Uterus (tissue), 4 donors: Measurements from ENCODE around the gene RPS10. TPM values are rescaled to one million over a fixed set of nuclear protein-coding genes. Genes with fewer than 3 reads are reported as not detected.
A peak's percentile ranks its signal among the peaks of the same experiment; 100 is the strongest.

ENCODE experiments used
- DNase-seq, 2 donors: peaks; one replicate each; pipeline ENCODE4 v3.0.0-alpha.2; 2019 to 2020
- H3K27ac ChIP-seq, 2 donors: fragments of 200-600 bp; sonication (generic); 1 replicate in 1 of 2; 2 replicates in 1 of 2; pipeline ENCODE4 v1.5.1; 2016 to 2018
- H3K27me3 ChIP-seq, 2 donors: fragments of 200-600 bp; sonication (generic); one replicate each; pipeline ENCODE4 v1.5.1; 2018 to 2019; ENCODE audit warnings: control low read depth in 1 of 2
- H3K36me3 ChIP-seq, 2 donors: fragments of 200-600 bp; sonication (generic); one replicate each; pipeline ENCODE4 v1.5.1; 2019; ENCODE audit warnings: control low read depth in 1 of 2
- H3K4me1 ChIP-seq, 2 donors: fragments of 200-600 bp; sonication (generic); one replicate each; pipeline ENCODE4 v1.5.1; 2018 to 2019; ENCODE audit warnings: control low read depth in 1 of 2
- H3K4me3 ChIP-seq, 2 donors: fragments of 200-600 bp; sonication (generic); 1 replicate in 1 of 2; 2 replicates in 1 of 2; pipeline ENCODE4 v1.5.1; 2018 to 2019; ENCODE audit warnings: mild to moderate bottlenecking in 1 of 2
- H3K9me3 ChIP-seq, 2 donors: fragments of 200-600 bp; sonication (generic); one replicate each; pipeline ENCODE4 v1.5.1; 2019; ENCODE audit warnings: control low read depth in 1 of 2
- CTCF ChIP-seq, 4 experiments: fragments of 200-600 bp in 2 of 4; fragments of 450-650 bp in 2 of 4; sonication (generic) in 2 of 4; IDR thresholded peaks; one replicate each; pipeline ENCODE4 v1.5.1; 2016 to 2019; ENCODE audit warnings: antibody characterized with exemption in 4 of 4, mild to moderate bottlenecking in 2 of 4, moderate library complexity in 1 of 4
- POLR2A ChIP-seq, 2 donors: fragments of 450-650 bp; IDR thresholded peaks; one replicate each; pipeline ENCODE4 v1.6.1; 2016; ENCODE audit warnings: antibody characterized with exemption in 2 of 2, mild to moderate bottlenecking in 1 of 2, moderate library complexity in 1 of 2
- intact Hi-C: fragments of 100-400 bp; cut with DNase I; formaldehyde crosslinking; loops from one replicate; pipeline ENCODE4 v1.15.1; 2023; ENCODE audit warnings: low total_unique reads
- total RNA-seq, 4 donors: library from RNA; depleted of rRNA in 3 of 4; stranded (reverse); fragments of >200 nt in 3 of 4; gene quantifications; one replicate each; pipeline versions ENCODE4 v1.1.0 to v1.2.4, GENCODE V29; 2014 to 2023
- donor health status: DM: yes; HTN: yes; CAD: no.

RPS10 gene
- total RNA-seq, 4 donors from 2014 or later = 1,812 to 9,385 (median 3,859) TPM

- H3K27me3 ChIP-seq = no peaks in the 10 kb centered on the region
- TF ChIP-seq POLR2A (IDR thresholded peaks at IDR 0.05) = no peak
- H3K36me3 ChIP-seq = no peaks in the 10 kb centered on the region
- no peaks in the 10 kb centered on the region for H3K4me1 ChIP-seq
- no peak for DNase-seq
- no peak overlapping the region for H3K4me3 ChIP-seq
- intact Hi-C loops = no loop called here
- no peak overlapping the region for H3K27ac ChIP-seq
- no peaks in the 10 kb centered on the region for H3K9me3 ChIP-seq
These were observed 12.8 kb upstream of the RPS10 start for GRCh38 chr6:34438705-34439104.

GRCh38 chr6:34437644-34437970 is 11.7 kb upstream of the RPS10 start:
- DNase-seq = no peak
- Histone ChIP-seq H3K4me3 (no peak overlapping the region), H3K4me1 (no peaks in the 10 kb centered on the region), H3K27me3 (no peaks in the 10 kb centered on the region), H3K27ac (no peak overlapping the region), H3K36me3 (no peaks in the 10 kb centered on the region), H3K9me3 (no peaks in the 10 kb centered on the region)
- TF ChIP-seq POLR2A (IDR thresholded peaks at IDR 0.05) (no peak), CTCF (IDR thresholded peaks at IDR 0.05) (no peak)
- intact Hi-C loops = no loop called here

- intact Hi-C loops = no loop called here
- no peak for TF ChIP-seq POLR2A (IDR thresholded peaks at IDR 0.05)
- TF ChIP-seq CTCF (IDR thresholded peaks at IDR 0.05) = no peak
- no peaks in the 10 kb centered on the region for H3K27me3 ChIP-seq
These were observed 11.2 kb upstream of the RPS10 start for GRCh38 chr6:34436803-34437643.

GRCh38 chr6:34435916-34436315 is 10.0 kb upstream of the RPS10 start:
- H3K36me3 ChIP-seq = no peaks in the 10 kb centered on the region
- no peaks in the 10 kb centered on the region for H3K4me1 ChIP-seq
- no peak for DNase-seq
- intact Hi-C loops = no loop called here
- no peak overlapping the region for H3K27ac ChIP-seq
- no peak overlapping the region for H3K4me3 ChIP-seq
- TF ChIP-seq POLR2A (IDR thresholded peaks at IDR 0.05) (no peak), CTCF (IDR thresholded peaks at IDR 0.05) (no peak)
- H3K27me3 ChIP-seq = no peaks in the 10 kb centered on the region
- H3K9me3 ChIP-seq = no peaks in the 10 kb centered on the region

More at GRCh38 chr6:34436803-34437643, 11.2 kb upstream of the RPS10 start:
- Histone ChIP-seq H3K4me3 (no peak overlapping the region), H3K4me1 (no peaks in the 10 kb centered on the region), H3K36me3 (no peaks in the 10 kb centered on the region), H3K9me3 (no peaks in the 10 kb centered on the region), H3K27ac (no peak overlapping the region)
- DNase-seq = no peak

- H3K27me3 ChIP-seq = no peaks in the 10 kb centered on the region
- H3K9me3 ChIP-seq = no peaks in the 10 kb centered on the region
- DNase-seq = no peak
- H3K27ac ChIP-seq = peak overlapping the region; percentile 85 to 91
- H3K4me1 ChIP-seq = peaks cover 0 to 5% of the 10 kb centered on the region in 2 donors
- H3K36me3 ChIP-seq = no peaks in the 10 kb centered on the region
- intact Hi-C loops = no loop called here
- peak overlapping the region; percentile 55 to 74 for H3K4me3 ChIP-seq
- TF ChIP-seq CTCF (IDR thresholded peaks at IDR 0.05) (no peak), POLR2A (IDR thresholded peaks at IDR 0.05) (no peak)
These were observed 754 bp downstream of the RPS10 start for GRCh38 chr6:34425132-34425497.
